Stimulated activated CD4-positive, alpha-beta T cell treated with anti-CD3 and anti-CD28 coated beads, Interleukin-12 subunit alpha, Interleukin-12 subunit beta, amount 100 ng/mL, for 48 hours (primary cell): ENCODE measurements around the gene SLC25A10.

Experiments used
- DNase-seq, 3 donors: peaks; one replicate each; pipeline ENCODE4 v3.0.0-alpha.2; 2020; ENCODE audit warnings: low read depth in 2 of 3, low spot score in 1 of 3

SLC25A10 gene

GRCh38 chr17:81711814-81712467 lies at the start of gene SLC25A10:
Gene SLC25A10 (plus strand): TSS chr17:81712284. CDS start chr17:81712427, 143 bp downstream.
- DNase-seq: peak; percentile 66 to 84 (median 76)

GRCh38 chr17:81664051-81664470 lies 48.0 kb upstream of the SLC25A10 start:
- DNase-seq: no peak

- peak; percentile 55 to 60 (median 60) for DNase-seq
Observed at GRCh38 chr17:81665205-81666091, 46.6 kb upstream of the SLC25A10 start.

GRCh38 chr17:81666092-81666341 lies 46.1 kb upstream of the SLC25A10 start:
- no peak for DNase-seq

GRCh38 chr17:81666342-81667191 lies 45.5 kb upstream of the SLC25A10 start, which contains the start of the genes CCDC137 and OXLD1:
Gene CCDC137 (plus strand): TSS chr17:81666737. CDS start chr17:81666767, 30 bp downstream.
Gene OXLD1 (minus strand): TSS chr17:81666605. CDS start chr17:81666577, 28 bp downstream.
- peak; percentile 89 to 92 (median 90) for DNase-seq

GRCh38 chr17:81667754-81668153 lies 44.3 kb upstream of the SLC25A10 start:
- no peak for DNase-seq

GRCh38 chr17:81672504-81672903 lies 39.6 kb upstream of the SLC25A10 start:
- DNase-seq: no peak

- DNase-seq: no peak
Observed at GRCh38 chr17:81672954-81673353, 39.1 kb upstream of the SLC25A10 start.

GRCh38 chr17:81673561-81674258 lies 38.4 kb upstream of the SLC25A10 start:
- DNase-seq: no peak

- DNase-seq: peak in 1 of 3 donors; percentile 22
Observed at GRCh38 chr17:81675515-81676221, 36.4 kb upstream of the SLC25A10 start.

- no peak for DNase-seq
Observed at GRCh38 chr17:81676906-81677305, 35.2 kb upstream of the SLC25A10 start.

- no peak for DNase-seq
Observed at GRCh38 chr17:81680150-81680549, 31.9 kb upstream of the SLC25A10 start.

- no peak for DNase-seq
Observed at GRCh38 chr17:81681672-81682071, 30.4 kb upstream of the SLC25A10 start.

GRCh38 chr17:81682565-81683207 lies 29.4 kb upstream of the SLC25A10 start:
- no peak for DNase-seq

- DNase-seq: no peak
Observed at GRCh38 chr17:81683208-81683583, 28.9 kb upstream of the SLC25A10 start.

GRCh38 chr17:81683584-81684441 lies 28.3 kb upstream of the SLC25A10 start, which contains the start of the genes ARL16 and HGS:
Gene ARL16 (minus strand): TSS chr17:81683797. CDS start chr17:81683753, 44 bp downstream.
Gene HGS (plus strand): TSS chr17:81684011. CDS start chr17:81684067, 56 bp downstream.
- peak; percentile 96 to 98 (median 97) for DNase-seq

GRCh38 chr17:81684442-81684911 lies 27.6 kb upstream of the SLC25A10 start:
- no peak for DNase-seq

GRCh38 chr17:81685108-81685507 lies 27.0 kb upstream of the SLC25A10 start:
- peak; percentile 39 to 41 (median 40) for DNase-seq
